GM12878 (cell line): ENCODE results near the gene STK32A.

Source experiments
- ATF7 ChIP-seq: fragments of 450-650 bp; IDR thresholded peaks from 2 replicates; pipeline ENCODE4 v1.6.1; 2016; ENCODE audit warnings: low read depth, mild to moderate bottlenecking
- CBX3 ChIP-seq: fragments of 200-600 bp; sonication (generic); IDR thresholded peaks from 2 replicates; pipeline ENCODE4 v1.6.1; 2016; ENCODE audit warnings: low read depth, borderline replicate concordance
- CEBPB ChIP-seq, 2 experiments: fragments of 150-350 bp in 1 of 2; IDR thresholded peaks; 2 replicates each; pipeline ENCODE4 v1.6.1; 2012 to 2014; ENCODE audit warnings: low read depth in 2 of 2, low read length in 2 of 2, borderline replicate concordance in 1 of 2, inconsistent platforms in 1 of 2
- GABPA ChIP-seq: IDR thresholded peaks from 2 replicates; pipeline ENCODE4 v1.6.1; 2014; ENCODE audit warnings: antibody characterized with exemption, low read depth, mild to moderate bottlenecking, inconsistent platforms
- POLR2A ChIP-seq: IDR thresholded peaks from 2 replicates; pipeline ENCODE4 v1.6.1; 2011; ENCODE audit warnings: low read depth, mild to moderate bottlenecking, low read length
- POLR2AphosphoS5 ChIP-seq: IDR thresholded peaks from 2 replicates; pipeline ENCODE4 v1.6.1; 2011; ENCODE audit warnings: mild to moderate bottlenecking, low read length, inconsistent platforms
- SUZ12 ChIP-seq: fragments of 200-600 bp; sonication (generic); IDR thresholded peaks from one replicate; pipeline ENCODE4 v1.6.1; 2018; ENCODE audit warnings: antibody characterized with exemption, mild to moderate bottlenecking; ENCODE audit not compliant: unreplicated experiment
- ZNF274 ChIP-seq: IDR thresholded peaks from one replicate; pipeline ENCODE4 v1.8.0; 2011; ENCODE audit not compliant: insufficient read length, insufficient read depth
- TF ChIP-seq, protein P1 (sequence below), 3 experiments: IDR thresholded peaks in 2 of 3; conservative IDR thresholded peaks in 1 of 3; 2 replicates each; pipeline ENCODE4 v1.5.1; 2011; ENCODE audit warnings: low read depth in 3 of 3, low read length in 3 of 3, mild to moderate bottlenecking in 3 of 3, control low read depth in 2 of 3, moderate library complexity in 2 of 3, inconsistent platforms in 1 of 3, mixed read lengths in 1 of 3; ENCODE audit not compliant: control insufficient read depth in 2 of 3, insufficient read depth in 1 of 3; ENCODE audit errors: extremely low read depth in 1 of 3
- TF ChIP-seq, protein P2 (sequence below): IDR thresholded peaks from 2 replicates; pipeline ENCODE4 v1.6.1; 2012; ENCODE audit warnings: low read depth, low read length, improper control_type of control experiment

DNA sequence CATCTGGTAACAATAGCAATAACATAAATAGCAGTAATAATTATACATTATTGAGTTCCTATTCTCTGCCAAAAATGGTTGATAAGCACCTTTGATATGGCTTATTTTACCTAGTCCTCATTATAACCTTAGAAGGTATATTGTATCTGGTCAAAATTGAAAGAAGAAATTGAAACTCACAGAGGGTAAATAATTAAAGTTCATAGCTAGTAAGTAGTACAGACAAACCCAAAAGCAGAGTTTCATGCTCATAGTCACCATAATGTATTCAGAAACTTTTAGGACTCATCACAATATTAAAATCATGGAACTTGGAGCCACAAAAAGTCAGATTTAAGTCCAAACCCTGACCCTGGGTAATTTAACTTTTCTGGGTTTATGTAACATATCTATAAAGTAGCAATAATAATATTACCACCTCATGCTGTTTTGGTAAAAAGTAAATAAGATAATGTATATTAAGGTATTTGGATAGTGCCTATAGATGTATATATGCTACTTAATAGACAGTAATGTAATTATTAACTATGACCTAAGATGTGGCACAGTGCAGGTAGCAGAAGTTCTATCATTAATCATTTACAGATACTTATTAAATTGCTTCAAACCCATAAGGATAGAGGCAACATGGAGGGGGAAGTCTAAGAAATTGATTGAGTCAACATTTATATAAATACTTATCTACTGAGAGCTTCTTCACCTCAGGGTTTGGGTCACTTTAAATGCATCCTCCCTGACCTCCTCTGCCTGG, 32.4 kb downstream of the STK32A start:
- no peak for TF ChIP-seq POLR2AphosphoS5
- no peak for TF ChIP-seq ZNF274
- TF ChIP-seq, protein P1, sequence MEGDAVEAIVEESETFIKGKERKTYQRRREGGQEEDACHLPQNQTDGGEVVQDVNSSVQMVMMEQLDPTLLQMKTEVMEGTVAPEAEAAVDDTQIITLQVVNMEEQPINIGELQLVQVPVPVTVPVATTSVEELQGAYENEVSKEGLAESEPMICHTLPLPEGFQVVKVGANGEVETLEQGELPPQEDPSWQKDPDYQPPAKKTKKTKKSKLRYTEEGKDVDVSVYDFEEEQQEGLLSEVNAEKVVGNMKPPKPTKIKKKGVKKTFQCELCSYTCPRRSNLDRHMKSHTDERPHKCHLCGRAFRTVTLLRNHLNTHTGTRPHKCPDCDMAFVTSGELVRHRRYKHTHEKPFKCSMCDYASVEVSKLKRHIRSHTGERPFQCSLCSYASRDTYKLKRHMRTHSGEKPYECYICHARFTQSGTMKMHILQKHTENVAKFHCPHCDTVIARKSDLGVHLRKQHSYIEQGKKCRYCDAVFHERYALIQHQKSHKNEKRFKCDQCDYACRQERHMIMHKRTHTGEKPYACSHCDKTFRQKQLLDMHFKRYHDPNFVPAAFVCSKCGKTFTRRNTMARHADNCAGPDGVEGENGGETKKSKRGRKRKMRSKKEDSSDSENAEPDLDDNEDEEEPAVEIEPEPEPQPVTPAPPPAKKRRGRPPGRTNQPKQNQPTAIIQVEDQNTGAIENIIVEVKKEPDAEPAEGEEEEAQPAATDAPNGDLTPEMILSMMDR (IDR thresholded peaks at IDR 0.05 in 2 of 3, conservative IDR thresholded peaks at IDR 0.05 in 1 of 3; ENCODE audit: control insufficient read depth in 2 of 3, extremely low read depth in 1 of 3, insufficient read depth in 1 of 3, low read depth in 3 of 3, low read length in 3 of 3) = no peak
- TF ChIP-seq CBX3 = no peak
- no peak for TF ChIP-seq SUZ12
- no peak for TF ChIP-seq POLR2A
- no peak for TF ChIP-seq CEBPB (IDR thresholded peaks at IDR 0.05; ENCODE audit: borderline replicate concordance in 1 of 2, low read depth in 2 of 2, low read length in 2 of 2)
- TF ChIP-seq ATF7 = no peak
- TF ChIP-seq, protein P2, sequence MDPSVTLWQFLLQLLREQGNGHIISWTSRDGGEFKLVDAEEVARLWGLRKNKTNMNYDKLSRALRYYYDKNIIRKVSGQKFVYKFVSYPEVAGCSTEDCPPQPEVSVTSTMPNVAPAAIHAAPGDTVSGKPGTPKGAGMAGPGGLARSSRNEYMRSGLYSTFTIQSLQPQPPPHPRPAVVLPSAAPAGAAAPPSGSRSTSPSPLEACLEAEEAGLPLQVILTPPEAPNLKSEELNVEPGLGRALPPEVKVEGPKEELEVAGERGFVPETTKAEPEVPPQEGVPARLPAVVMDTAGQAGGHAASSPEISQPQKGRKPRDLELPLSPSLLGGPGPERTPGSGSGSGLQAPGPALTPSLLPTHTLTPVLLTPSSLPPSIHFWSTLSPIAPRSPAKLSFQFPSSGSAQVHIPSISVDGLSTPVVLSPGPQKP = no peak
- TF ChIP-seq GABPA = no peak
